Stimulated activated CD8-positive, alpha-beta memory T cell treated with anti-CD3 and anti-CD28 coated beads, Interleukin-15, amount 100 ng/mL, for 1 hour (primary cell): ENCODE measurements around the gene HSPB1.
A peak's percentile ranks its signal among the peaks of the same experiment; 100 is the strongest.
"Not testable (repeated sequence)": the region's sequence is repeated elsewhere in the genome, so short reads cannot be mapped to it uniquely, and the experiment has no call there.

Experiments
- DNase-seq: peaks from one replicate; pipeline ENCODE4 v3.0.0-alpha.2; 2020; ENCODE audit warnings: low read depth

Gene HSPB1

DNA sequence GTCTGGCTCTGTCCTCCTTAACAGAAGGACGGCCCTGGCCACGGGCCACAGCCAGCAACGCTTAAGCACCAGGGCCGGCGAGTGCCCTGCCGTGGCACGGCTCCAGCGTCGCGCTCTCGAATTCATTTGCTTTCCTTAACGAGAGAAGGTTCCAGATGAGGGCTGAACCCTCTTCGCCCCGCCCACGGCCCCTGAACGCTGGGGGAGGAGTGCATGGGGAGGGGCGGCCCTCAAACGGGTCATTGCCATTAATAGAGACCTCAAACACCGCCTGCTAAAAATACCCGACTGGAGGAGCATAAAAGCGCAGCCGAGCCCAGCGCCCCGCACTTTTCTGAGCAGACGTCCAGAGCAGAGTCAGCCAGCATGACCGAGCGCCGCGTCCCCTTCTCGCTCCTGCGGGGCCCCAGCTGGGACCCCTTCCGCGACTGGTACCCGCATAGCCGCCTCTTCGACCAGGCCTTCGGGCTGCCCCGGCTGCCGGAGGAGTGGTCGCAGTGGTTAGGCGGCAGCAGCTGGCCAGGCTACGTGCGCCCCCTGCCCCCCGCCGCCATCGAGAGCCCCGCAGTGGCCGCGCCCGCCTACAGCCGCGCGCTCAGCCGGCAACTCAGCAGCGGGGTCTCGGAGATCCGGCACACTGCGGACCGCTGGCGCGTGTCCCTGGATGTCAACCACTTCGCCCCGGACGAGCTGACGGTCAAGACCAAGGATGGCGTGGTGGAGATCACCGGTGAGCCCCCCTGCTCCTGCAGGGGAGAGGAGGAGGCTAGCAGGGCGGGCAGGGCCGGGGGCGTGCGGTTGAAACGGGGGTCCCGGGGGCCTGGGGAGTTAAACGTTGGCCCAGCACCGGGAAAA is at the start of gene HSPB1:
Gene HSPB1, plus strand, starts transcription at position 327 of the 855 bp plus-strand sequence. Its CDS starts 40 bp downstream, at position 367.
- peak; percentile 44 for DNase-seq

DNA sequence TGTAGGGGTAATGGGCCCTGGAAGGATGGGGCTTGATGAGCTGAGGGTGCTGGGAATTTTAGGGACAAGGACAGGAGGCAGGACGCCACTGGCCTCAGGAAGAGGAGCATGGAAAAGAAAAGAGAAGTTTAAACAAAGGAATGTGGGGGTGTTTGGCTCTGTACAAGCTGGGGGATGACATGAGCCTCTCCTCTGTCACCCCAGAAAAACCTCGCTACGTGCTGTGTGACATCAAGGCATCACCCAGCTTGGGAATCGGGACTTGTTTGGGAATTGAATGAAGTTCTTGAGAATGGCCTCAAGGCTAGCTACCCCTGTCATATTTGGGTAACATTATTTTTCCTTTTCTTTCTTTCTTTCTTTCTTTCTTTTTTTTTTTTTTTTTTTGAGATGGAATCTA is 47.7 kb upstream of the HSPB1 start:
- no peak for DNase-seq

DNA sequence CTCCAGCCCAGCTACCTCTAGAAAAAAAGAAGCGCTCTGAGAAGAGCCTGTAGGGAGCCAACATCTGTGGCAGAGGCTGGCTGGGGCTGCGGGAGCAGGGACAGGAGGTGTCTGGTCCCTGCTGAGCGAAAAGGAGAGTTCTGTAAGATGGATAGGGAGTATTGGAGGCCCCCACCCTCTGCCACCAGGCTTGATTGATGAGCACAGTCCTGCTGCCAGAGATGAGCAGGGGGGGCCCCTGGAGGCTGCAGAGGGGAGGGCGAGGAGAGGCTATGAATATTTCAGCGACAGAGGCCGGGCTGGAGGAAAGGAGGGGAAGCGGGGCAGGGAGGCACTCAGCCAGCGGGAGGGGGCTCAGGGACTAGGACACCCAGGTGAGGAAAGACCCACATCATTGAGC is 44.5 kb upstream of the HSPB1 start:
- no peak for DNase-seq

DNA sequence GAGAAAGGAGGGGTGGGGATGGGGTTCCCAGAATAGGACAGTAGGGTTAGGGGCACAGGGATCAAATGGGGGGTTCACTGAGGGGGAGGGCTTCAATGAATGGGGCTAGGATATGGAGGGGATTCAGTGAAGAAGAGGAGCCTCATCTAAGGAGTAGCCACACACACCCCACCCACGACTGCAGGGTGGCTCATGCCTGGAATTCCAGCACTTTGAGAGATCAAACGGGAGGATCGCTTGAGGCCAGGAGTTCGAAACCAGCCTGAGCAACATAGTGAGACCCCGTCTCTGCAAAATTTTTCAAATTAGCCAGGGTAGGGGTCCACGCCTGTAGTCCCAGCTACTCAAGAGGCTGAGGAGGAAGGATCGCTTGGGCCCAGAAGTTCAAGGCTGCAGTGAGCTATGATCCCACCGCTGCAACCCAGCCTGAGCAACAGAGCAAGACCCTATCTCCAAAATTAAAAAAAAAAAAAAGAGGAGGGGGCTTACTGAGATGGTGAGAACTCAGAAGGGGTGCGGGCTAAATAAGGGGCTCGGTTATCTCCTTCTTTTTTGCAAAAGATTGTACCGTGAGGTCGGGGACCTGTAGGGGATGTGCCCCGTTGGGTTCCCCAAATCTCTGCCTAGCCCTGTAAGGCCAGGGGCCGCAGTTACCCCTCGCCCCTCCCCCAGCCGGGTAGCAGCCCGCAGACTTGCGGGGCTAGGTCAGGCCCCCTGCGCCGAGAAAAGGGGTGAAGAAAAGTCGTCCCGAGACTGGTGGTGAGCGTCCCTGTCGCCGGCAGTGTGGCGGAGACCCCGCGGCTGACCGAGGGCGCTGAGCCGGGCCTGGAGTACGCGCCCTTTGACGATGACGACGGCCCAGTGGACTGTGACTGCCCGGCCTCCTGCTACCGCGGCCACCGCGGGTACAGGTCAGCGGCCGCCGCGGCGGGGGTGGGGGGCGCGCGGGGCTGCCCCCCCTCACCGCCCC is 43.1 kb upstream of the HSPB1 start:
- no peak for DNase-seq

DNA sequence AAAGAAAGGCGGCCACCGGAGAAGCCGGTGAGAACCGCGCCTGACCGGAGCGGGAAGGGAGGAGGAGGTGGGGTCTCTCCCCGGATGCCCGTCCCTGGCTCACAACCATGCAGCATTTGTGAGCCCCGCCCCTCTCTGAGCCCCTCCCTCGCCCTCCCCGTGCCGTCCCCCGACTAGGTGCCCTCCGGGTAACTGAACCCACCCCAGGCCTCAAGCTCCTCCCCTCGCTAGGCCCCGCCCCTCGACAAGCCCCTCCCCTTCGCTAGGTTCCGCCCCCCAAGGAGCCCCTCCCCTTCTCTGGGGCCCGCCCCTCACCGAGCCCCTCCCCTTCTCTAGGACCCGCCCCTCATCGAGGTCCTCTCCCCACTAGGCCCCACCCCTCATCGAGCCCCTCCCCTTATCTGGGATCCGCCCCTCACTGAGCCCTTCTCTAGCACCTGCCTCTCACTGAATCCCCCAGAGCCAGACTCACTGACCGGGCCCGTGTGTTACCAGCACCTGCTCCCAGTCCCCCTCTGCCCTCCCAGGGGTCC is 42.2 kb upstream of the HSPB1 start:
- peak; percentile 14 for DNase-seq

DNA sequence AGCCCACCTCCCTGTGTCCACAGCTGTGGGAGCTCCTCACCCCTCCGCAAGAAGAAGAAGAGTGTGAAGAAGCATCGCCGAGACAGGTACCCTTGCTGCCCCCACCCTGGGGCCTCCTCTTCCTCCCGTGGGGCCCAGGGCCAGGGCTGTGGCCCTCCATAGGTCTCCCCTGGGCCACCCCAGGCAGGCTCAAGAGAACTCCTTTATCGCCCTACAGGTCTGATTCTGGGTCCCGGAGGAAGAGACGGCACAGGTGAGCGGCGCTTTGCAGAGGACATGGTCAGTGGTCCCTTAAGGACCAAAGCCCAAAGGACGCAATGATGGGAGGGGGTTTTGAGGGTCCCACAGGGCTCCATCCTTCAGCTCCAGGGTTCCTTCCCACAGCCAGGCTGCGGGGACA is 41.1 kb upstream of the HSPB1 start:
- no peak for DNase-seq

DNA sequence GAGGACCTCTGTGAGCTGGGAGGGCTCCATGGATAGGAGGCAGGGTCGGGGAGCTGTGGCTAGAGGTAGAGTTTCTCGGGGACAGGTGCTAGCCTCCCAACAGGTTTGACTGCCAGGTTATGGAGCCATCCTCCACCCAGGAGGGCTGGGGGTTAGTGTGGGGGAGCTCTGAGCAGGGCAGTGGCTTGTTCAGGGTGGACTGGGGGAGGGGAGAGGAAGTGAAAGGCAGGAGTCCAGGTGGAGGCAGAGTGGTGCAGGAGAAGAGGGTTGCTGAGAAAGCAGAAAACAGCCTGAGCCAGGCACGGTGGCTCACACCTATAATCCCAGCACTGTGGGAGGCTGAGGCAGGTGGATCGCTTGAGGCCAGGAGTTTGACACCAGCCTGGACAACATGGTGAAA is 40.5 kb upstream of the HSPB1 start:
- no peak for DNase-seq

DNA sequence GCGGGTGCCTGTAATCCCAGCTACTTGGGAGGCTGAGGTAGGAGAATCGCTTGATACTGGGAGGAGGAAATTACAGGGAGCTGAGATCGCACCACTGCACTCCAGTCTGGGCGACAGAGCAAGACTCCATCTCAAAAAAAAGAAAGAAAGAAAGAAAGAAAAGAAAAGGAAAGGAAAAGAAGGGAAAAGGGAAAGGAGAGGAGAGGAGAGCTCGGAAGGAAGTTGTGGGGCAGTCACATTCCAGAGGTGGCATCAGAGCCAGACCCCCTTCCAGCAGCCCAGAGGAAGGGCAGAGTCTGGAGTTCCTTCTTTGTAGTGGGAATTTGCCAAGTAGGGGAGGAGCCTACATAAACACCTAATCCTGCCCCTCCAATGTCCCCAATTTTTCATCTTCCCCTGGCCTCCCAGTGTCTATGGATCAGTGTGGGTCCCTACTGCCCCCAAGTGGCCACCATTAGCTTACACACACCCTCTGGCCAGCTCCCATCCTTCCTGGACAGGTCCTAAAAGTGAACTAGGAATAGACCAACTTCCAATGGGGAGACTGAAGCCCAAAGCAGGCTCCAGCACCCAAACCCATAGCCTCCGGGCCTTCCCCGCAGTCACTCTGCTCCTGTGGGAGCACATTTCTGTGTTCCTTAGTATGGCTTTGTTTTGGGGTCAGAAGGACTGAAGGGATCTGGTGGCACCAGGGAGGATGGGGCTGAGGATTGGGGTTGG is 39.6 kb upstream of the HSPB1 start:
- DNase-seq, result no peak

DNA sequence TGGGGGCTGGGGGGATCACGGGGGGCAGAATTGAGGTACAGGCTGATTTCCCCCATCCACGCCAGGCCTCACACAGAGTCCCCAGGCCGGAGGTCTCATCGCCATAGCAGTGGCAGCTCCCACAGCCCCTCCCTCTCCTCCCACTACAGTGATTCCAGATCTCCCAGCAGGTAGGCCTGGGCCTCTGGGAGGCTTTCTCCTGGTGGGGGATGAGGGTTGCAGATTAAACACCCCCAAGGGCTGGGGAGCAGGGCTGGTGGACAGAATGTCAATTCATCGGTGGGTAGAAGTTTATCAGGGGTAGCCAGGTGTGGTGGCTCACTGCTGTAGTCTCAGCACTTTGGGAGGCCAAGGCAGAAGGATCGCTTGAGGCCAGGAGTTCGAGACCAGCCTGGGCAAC is 37.2 kb upstream of the HSPB1 start:
- DNase-seq, result no peak

DNA sequence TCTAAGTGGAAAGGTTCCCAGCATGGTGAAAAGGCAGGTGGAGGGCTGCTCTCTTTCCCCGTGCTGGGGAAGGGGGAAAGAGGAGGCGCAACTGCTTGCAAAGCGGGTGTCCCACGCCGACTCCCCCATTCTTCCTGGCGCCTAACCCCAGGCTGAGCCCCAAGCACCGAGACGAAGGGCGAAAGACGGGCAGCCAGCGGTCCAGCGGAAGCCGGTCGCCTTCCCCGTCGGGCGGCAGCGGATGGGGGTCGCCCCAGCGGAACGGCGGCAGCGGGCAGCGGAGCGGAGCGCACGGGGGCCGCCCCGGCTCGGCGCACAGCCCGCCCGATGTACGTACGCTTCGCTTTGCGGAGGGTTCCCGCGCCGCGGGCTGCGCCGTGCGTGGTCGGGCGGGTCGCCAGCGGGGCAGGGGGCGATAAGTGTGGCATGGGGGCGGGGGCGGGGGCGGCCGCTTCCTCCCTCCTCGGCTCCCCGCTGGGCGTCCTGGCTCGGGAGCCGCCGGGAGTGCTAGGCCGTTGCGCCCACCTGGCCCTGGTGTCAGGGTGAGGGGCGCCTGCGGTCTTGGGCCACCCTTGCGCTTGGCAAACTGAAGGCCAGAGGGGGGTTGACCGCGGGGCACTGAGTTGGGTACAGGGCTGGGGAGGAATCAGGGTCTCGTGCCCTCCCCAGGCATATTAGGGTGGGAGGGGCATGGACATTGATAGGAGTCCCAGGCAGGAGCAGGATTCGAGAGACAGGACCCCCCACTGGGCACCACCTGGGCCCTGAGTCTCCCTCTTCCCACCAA is 35.2 kb upstream of the HSPB1 start:
- no peak for DNase-seq

DNA sequence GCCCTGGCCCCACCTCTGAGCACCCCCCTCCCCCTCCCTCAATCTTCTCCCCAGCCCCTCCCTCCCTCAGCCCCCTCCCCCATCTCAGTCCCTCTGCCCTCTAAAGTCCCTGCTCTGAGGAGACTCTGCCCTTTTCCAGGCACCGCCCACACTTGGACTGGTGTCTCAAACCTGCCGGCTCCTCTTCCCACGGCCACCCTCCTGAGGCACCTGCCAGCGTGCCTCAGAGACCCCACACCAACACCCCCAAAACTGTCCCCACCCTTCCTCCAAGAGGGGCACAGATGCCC is 34.6 kb upstream of the HSPB1 start:
- DNase-seq, result no peak

DNA sequence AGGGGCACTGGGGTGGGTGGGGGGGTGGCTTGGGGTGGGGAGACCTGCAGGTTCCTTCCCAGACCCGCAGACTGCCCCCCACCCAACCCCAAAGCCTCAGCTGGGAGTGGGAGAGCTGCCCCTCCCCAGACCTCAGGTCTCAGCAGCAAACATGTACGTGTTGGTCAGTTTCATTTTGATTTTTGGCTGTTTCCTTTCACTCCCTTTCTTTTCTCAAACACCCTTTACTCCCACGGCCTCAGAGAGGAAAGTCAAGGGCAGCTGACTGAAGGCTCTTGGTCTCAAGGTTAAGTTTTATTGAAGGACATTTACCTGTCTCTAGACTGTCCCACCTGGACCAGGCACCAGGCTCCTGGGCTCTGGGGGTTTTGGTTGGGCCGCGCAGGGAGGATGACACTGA is 34.1 kb upstream of the HSPB1 start:
- DNase-seq, result no peak

DNA sequence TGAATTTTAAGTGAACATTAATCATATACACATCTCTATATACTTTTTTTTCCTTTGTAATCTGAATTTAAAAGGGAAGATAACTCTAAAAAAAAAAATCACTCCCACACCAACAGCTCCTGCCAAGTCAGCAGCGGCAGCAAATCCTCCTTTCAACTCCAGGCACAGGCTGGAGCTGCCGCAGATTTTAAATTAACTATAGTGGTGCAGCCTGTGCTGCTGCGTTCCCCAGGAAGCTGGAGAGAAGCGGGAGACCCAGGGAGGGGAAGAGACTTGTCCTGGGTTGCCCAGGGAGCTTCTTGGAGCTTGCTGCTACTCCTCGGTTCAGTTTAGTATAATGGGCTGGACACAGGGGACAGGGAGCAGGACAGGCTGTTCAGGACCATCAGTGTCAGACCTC is 32.6 kb upstream of the HSPB1 start:
- no peak for DNase-seq

DNA sequence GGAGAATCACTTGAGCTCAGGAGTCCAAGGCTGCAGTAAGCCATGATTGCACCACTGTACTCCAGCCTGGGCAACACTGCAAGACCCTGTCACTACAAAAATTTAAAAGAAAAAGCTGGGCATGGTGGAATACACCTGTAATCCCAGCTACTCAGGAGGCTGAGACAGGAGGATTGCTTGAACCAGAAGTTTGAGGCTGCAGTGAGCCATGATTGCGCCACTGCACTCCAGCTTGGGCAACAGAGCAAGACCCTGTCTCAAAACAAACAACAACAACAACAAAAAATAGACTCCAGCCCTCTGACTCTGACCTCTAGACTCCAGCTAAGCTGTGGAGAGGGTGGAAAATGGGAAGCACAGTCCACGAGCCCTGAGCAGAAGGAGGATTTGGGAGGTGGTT is 31.1 kb upstream of the HSPB1 start:
- DNase-seq, result not testable (repeated sequence)

DNA sequence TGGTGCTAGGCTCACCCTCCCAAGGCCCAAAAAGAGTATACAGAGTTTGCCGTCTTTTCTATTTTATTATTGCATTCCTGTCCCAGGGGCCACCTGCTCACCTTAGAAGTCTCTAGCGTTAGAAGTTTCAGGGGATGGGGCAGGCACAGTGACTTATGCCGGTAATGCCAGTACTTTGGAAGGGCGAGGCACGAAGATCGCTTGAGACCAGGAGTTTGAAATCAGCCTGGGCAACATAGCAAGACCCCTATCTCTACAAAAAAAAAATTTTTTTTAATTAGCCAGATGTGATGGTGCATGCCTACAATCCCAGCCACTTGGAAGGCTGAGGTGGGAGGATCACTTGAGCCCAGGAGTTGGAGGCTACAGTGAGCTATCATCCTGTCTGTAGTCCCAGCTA is 30.3 kb upstream of the HSPB1 start:
- DNase-seq, result no peak

DNA sequence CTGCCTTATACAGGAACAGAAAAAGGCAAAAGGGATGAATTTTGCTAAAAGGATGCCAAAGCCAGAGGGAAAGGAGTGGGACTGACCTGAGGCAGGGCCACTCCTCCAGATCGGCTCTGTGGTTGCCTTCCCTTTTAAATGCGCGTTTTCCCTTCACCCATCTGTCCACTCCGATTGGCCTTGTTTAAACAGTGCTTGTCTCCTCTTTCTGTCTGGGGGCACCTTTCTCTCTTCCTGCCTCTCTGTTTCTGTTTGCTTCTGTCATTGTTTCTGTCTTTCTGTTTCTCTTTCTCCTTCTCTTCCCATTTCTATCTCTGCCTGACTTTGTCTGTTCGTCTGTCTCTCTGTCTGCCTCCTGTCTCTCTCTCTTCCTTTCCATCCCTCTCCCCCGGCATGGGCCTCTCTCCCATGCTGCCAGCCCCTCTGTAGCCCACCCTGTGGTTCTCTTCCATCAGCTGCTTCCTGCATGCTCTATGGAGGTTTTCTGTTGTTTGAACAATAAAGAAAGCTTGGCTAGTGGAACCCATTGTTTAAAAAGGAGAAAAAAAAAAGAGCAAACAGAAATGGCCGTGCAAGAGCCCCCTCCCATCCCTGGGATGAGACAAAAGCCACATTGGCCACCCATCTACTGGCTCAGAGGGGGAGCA is 29.5 kb upstream of the HSPB1 start:
- no peak for DNase-seq

DNA sequence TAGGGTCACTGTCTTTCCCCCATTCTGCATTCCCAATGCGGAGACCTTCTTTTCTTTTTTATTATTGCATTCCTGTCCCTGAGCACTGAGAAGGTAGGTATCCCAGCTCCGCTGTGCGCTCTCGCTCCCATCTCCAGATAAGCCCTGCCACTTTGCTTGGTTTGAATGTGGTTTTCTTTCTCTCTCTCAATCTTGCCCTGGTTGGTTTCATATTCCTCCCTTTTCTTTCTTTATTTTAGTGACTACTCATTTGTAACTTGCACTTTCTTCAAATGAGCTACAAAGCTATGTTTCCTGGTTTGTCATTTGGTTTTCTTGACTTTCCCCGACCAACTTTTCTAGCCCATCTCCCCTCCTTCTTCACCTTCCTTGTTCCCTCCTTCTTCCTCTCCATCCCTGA is 29.0 kb upstream of the HSPB1 start:
- no peak for DNase-seq

DNA sequence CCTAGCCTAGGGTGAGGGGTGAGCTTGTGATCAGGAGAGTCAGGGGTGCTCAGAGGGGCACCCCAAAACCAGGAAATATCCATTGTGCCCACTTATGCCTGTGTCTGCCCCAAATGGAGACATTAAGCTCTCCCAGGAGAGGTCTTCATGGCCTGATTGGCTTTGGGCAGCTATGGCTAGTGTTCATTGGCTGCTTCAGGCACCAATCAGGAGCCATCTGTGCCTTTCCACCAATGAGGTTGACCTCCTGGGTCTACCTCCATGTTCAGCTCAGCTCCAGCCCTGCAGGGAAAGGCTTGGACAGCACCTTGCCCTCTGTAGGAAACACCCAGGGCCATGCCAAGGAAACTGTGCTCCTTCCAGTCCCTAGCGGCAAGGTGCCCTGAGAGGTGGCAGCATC is 23.9 kb upstream of the HSPB1 start:
- no peak for DNase-seq

DNA sequence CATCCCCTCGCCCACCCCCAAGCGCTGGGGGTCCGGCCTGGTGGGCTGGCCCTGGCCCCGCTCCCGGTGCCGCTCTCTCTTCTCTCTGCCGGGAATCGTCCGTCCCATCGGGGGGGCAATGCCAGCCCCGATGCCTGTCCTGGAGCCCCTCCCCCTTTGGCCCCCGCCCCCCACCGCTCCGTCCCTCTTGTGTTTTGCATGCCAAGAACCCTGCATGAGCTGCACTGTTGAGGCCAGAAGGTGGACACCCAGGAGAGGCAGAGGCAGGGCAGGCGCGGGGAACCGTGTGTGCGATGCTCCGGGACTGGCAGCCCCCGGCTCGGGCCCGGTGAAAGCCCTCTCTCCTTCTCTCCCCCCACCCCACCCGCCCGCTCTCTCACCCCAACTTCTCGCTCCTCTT is 22.1 kb upstream of the HSPB1 start:
- DNase-seq, result no peak

DNA sequence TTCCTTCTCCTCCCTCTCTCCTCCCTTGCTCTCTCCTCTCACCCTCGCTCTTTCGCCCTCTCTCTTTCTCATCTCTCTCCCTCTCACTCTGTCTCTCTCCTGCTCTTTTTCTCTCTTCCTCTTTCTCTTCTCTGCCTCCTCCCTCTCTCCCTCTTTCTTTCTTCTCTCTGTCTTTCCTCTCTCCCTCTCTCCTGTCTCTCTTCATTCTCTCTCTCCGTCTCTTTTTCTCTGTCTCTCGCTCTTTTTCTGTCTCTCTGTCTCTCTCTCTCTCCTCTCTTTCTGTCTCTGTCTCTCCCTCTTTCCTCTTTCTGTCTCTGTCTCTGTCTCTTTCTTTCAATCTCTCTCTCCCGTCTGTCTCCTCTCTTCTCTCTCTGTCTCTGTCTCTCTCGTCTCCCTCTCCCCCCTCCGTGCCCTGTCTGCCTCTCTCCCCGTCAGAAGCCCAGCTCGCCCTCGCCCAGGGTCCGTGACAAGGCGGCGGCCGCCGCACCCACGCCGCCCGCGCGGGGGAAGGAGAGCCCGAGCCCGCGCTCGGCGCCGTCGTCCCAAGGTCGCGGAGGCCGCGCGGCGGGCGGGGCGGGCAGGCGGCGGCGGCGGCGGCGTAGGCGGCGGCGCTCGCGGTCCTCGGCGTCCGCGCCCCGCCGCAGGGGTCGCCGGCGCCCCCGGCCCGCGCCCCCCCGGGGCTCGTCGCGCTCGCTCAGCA is 21.3 kb upstream of the HSPB1 start:
- no peak for DNase-seq
